ENCODE measurements around the gene EXOC8.

EXOC8 gene

GRCh38 chr1:231315887-231316286, 21.8 kb downstream of the EXOC8 start:
- DNase-seq, result peak in 3 of 5 donors; percentile 8 to 55 (median 22)

GRCh38 chr1:231313661-231314060, 24.0 kb downstream of the EXOC8 start:
- no peak for DNase-seq

GRCh38 chr1:231312432-231312788, 25.2 kb downstream of the EXOC8 start:
- DNase-seq, result no peak

- no peak for DNase-seq
Measured at GRCh38 chr1:231311720-231312431, 25.8 kb downstream of the EXOC8 start.

- DNase-seq, result no peak
Measured at GRCh38 chr1:231310391-231310934, 27.2 kb downstream of the EXOC8 start.

- DNase-seq, result no peak
Measured at GRCh38 chr1:231301990-231302389, 35.7 kb downstream of the EXOC8 start.

- DNase-seq, result no peak
Measured at GRCh38 chr1:231295938-231296337, 41.7 kb downstream of the EXOC8 start.

- no peak for DNase-seq
Measured at GRCh38 chr1:231286603-231287002, 51.0 kb downstream of the EXOC8 start.

- no peak for DNase-seq
Measured at GRCh38 chr1:231284441-231284840, 53.2 kb downstream of the EXOC8 start.

All from T-helper 1 cell (primary cell).